Panc1 (cell line): ENCODE measurements around the gene ZDHHC14. TPM values are rescaled to one million over a fixed set of nuclear protein-coding genes. Genes with fewer than 3 reads are reported as not detected.

Experiments
- ATAC-seq: fragments of 200-7000 bp; cut with Tn5 transposase; 2 replicates; pipeline ENCODE4 v1.9.1; 2020; ENCODE audit warnings: mild to moderate bottlenecking, moderate library complexity
- BruUV-seq: library from RNA; stranded (reverse); fragments of 400-500 nt; replicated peaks from 2 replicates; lab custom pipeline; 2021; lab: Mats Ljungman, UMichigan
- CTCF ChIA-PET: fragments of 300-600 bp; sonication (Branson Sonifier 250); formaldehyde crosslinking; loops from one replicate; lab custom pipeline; 2022; ENCODE audit warnings: antibody characterized with exemption; lab: Charles Lee
- POLR2A ChIA-PET: fragments of 300-600 bp; sonication (Branson Sonifier 250); formaldehyde crosslinking; loops from one replicate; lab custom pipeline; 2022; ENCODE audit warnings: antibody characterized with exemption; lab: Charles Lee
- DNase-seq: peaks from one replicate; pipeline ENCODE4 v3.0.0-alpha.2; 2010; ENCODE audit warnings: low read depth, low spot score
- H3K27ac ChIP-seq: 2 replicates; pipeline ENCODE4 v1.5.1; 2011; ENCODE audit warnings: mild to moderate bottlenecking, low read length, inconsistent platforms
- H3K27me3 ChIP-seq: fragments of 200-500 bp; sonication (Bioruptor generic); 2 replicates; pipeline ENCODE4 v1.6.0; 2014; ENCODE audit warnings: low read length, inconsistent platforms; ENCODE audit not compliant: control insufficient read depth, insufficient read depth
- H3K36me3 ChIP-seq: fragments of 200-500 bp; sonication (Bioruptor generic); 2 replicates; pipeline ENCODE4 v1.5.1; 2014; ENCODE audit warnings: inconsistent platforms, mild to moderate bottlenecking, low read length, moderate library complexity; ENCODE audit not compliant: control insufficient read depth, insufficient read depth
- H3K4me1 ChIP-seq: 2 replicates; pipeline ENCODE4 v1.5.1; 2011; ENCODE audit warnings: inconsistent platforms, mild to moderate bottlenecking, low read length, moderate library complexity; ENCODE audit not compliant: control insufficient read depth, insufficient read depth
- H3K4me3 ChIP-seq, 2 experiments: 2 replicates each; pipeline ENCODE4 v1.5.1; 2011 to 2012; ENCODE audit warnings: low read depth in 2 of 2, low read length in 2 of 2, mild to moderate bottlenecking in 2 of 2, inconsistent platforms in 1 of 2, moderate library complexity in 1 of 2
- H3K9me3 ChIP-seq: fragments of 200-500 bp; sonication (Bioruptor generic); 2 replicates; pipeline ENCODE4 v1.5.1; 2014; ENCODE audit warnings: low read depth, mild to moderate bottlenecking, inconsistent platforms, low read length, moderate library complexity; ENCODE audit not compliant: control insufficient read depth, insufficient read depth
- CTCF ChIP-seq: fragments of 450-650 bp; IDR thresholded peaks from 2 replicates; pipeline ENCODE4 v1.5.1; 2017; ENCODE audit warnings: mild to moderate bottlenecking
- POLR2AphosphoS5 ChIP-seq: IDR thresholded peaks from 2 replicates; pipeline ENCODE4 v1.6.1; 2012; ENCODE audit warnings: mild to moderate bottlenecking, low read depth, low read length, moderate library complexity
- SIN3A ChIP-seq: IDR thresholded peaks from 2 replicates; pipeline ENCODE4 v1.6.1; 2012; ENCODE audit warnings: low read depth, mild to moderate bottlenecking, low read length, moderate library complexity, borderline replicate concordance; ENCODE audit not compliant: insufficient read depth
- TCF7L2 ChIP-seq: IDR thresholded peaks from 2 replicates; pipeline ENCODE4 v1.6.1; 2011; ENCODE audit warnings: mild to moderate bottlenecking, low read depth, low read length, inconsistent platforms
- in situ Hi-C: cut with HindIII; loops from 2 replicates; pipeline ENCODE4 v1.10.0; 2016; ENCODE audit warnings: low sequenced_read_pairs, low pct_unique_long_range_greater_than_20kb
- intact Hi-C: fragments of 100-400 bp; cut with micrococcal nuclease; formaldehyde crosslinking; loops from one replicate; pipeline ENCODE4 v1.10.0; 2022; ENCODE audit not compliant: unreplicated experiment
- total RNA-seq: library from RNA; stranded (reverse); gene quantifications from one replicate; pipeline ENCODE4 v1.2.1, GENCODE V29; 2021; ENCODE audit not compliant: unreplicated experiment
- TF ChIP-seq, protein P1 (sequence below), 2 experiments: IDR thresholded peaks; 2 replicates each; pipeline ENCODE4 v1.6.1; 2011 to 2012; ENCODE audit warnings: low read depth in 2 of 2, control low read depth in 1 of 2, low read length in 1 of 2, mild to moderate bottlenecking in 1 of 2, moderate library complexity in 1 of 2; ENCODE audit not compliant: insufficient read depth in 1 of 2

The ZDHHC14 gene
- total RNA-seq, 1 experiment from 2014 or later: 19.9 TPM

- CTCF ChIA-PET: interaction anchor here (0.6 kb wide), 1 partner anchor 297 kb away, joined by 3 read pairs; no protein-coding TSS in a partner anchor
Observed at GRCh38 chr6:157709555-157709954, 328.6 kb downstream of the ZDHHC14 start.

DNA sequence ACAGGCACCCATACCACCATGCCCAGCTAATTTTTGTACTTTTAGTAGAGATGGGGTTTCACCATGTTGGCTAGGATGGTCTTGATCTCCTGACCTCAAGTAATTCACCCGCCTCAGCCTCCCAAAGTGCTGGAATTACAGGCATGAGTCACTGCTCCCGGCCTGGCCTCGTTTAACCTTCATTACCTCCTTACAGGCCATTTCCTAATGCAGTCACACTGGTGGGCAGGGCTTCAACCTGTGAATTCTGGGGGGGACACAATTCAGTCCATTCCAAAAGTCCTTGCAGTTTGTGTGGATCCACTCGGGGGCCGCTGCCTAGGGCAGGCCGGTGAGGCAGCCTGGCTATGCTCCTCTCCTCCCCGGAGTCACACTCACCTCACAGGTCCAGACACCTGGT, 329.6 kb downstream of the ZDHHC14 start:
- in situ Hi-C loops (no loop called here), intact Hi-C loops (no loop called here)
- no peak overlapping the region for H3K27ac ChIP-seq
- H3K27me3 ChIP-seq: no peaks in the 10 kb centered on the region
- CTCF ChIA-PET: no interaction called here
- no peaks in the 10 kb centered on the region for H3K36me3 ChIP-seq
- POLR2A ChIA-PET: no interaction called here
- BruUV-seq: no TSS peak
- no peak for DNase-seq
- no peak for TF ChIP-seq POLR2AphosphoS5
- TF ChIP-seq, protein P1, sequence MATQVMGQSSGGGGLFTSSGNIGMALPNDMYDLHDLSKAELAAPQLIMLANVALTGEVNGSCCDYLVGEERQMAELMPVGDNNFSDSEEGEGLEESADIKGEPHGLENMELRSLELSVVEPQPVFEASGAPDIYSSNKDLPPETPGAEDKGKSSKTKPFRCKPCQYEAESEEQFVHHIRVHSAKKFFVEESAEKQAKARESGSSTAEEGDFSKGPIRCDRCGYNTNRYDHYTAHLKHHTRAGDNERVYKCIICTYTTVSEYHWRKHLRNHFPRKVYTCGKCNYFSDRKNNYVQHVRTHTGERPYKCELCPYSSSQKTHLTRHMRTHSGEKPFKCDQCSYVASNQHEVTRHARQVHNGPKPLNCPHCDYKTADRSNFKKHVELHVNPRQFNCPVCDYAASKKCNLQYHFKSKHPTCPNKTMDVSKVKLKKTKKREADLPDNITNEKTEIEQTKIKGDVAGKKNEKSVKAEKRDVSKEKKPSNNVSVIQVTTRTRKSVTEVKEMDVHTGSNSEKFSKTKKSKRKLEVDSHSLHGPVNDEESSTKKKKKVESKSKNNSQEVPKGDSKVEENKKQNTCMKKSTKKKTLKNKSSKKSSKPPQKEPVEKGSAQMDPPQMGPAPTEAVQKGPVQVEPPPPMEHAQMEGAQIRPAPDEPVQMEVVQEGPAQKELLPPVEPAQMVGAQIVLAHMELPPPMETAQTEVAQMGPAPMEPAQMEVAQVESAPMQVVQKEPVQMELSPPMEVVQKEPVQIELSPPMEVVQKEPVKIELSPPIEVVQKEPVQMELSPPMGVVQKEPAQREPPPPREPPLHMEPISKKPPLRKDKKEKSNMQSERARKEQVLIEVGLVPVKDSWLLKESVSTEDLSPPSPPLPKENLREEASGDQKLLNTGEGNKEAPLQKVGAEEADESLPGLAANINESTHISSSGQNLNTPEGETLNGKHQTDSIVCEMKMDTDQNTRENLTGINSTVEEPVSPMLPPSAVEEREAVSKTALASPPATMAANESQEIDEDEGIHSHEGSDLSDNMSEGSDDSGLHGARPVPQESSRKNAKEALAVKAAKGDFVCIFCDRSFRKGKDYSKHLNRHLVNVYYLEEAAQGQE (IDR thresholded peaks at IDR 0.05; ENCODE audit: insufficient read depth in 1 of 2, low read depth in 2 of 2, low read length in 1 of 2): no peak
- no peak for TF ChIP-seq SIN3A
- no peak for TF ChIP-seq TCF7L2
- no peak for TF ChIP-seq CTCF
- ATAC-seq: no peak
- no peak overlapping the region for H3K4me3 ChIP-seq
- no peaks in the 10 kb centered on the region for H3K4me1 ChIP-seq
- H3K9me3 ChIP-seq: no peaks in the 10 kb centered on the region

More at GRCh38 chr6:157709555-157709954, 328.6 kb downstream of the ZDHHC14 start:
- TF ChIP-seq CTCF: no peak
- TF ChIP-seq, protein P1 (IDR thresholded peaks at IDR 0.05; ENCODE audit: insufficient read depth in 1 of 2, low read depth in 2 of 2, low read length in 1 of 2): no peak
- in situ Hi-C loops (no loop called here), intact Hi-C loops (loop anchor here (2.0 kb wide), 1 partner anchor 25 kb away; no protein-coding TSS in a partner anchor)
- H3K27me3 ChIP-seq: no peaks in the 10 kb centered on the region
- ATAC-seq (no peak), DNase-seq (no peak)
- BruUV-seq: no TSS peak
- POLR2A ChIA-PET: no interaction called here
- H3K36me3 ChIP-seq: no peaks in the 10 kb centered on the region
- H3K4me3 ChIP-seq: no peak overlapping the region
- no peaks in the 10 kb centered on the region for H3K4me1 ChIP-seq
- H3K27ac ChIP-seq: no peak overlapping the region
- H3K9me3 ChIP-seq: no peaks in the 10 kb centered on the region
